H9 (cell line): ENCODE measurements around the gene GNPTAB. TPM values are rescaled to one million over a fixed set of nuclear protein-coding genes. Genes with fewer than 3 reads are reported as not detected.

Experiments
- DNase-seq: peaks from one replicate; pipeline ENCODE4 v3.0.0-alpha.2; 2017
- H2AFZ ChIP-seq: one replicate; pipeline ENCODE4 v1.6.1; 2013; ENCODE audit warnings: mild to moderate bottlenecking, low read length, control low read depth, moderate library complexity
- H2AK5ac ChIP-seq: 2 replicates; pipeline ENCODE4 v1.6.1; 2013; ENCODE audit warnings: low read length, control low read depth, mixed read lengths; ENCODE audit not compliant: insufficient read length
- H2BK120ac ChIP-seq: one replicate; pipeline ENCODE4 v1.6.1; 2013; ENCODE audit warnings: low read depth, mild to moderate bottlenecking, low read length, control low read depth, inconsistent platforms; ENCODE audit not compliant: poor library complexity, severe bottlenecking
- H2BK12ac ChIP-seq: 2 replicates; pipeline ENCODE4 v1.6.1; 2013; ENCODE audit warnings: low read length, control low read depth, mixed read lengths, low read depth; ENCODE audit not compliant: insufficient read length
- H2BK15ac ChIP-seq: 2 replicates; pipeline ENCODE4 v1.6.1; 2013; ENCODE audit warnings: low read depth, low read length, control low read depth
- H2BK20ac ChIP-seq: one replicate; pipeline ENCODE4 v1.6.1; 2013; ENCODE audit warnings: low read depth, mild to moderate bottlenecking, low read length, control low read depth, inconsistent platforms; ENCODE audit not compliant: poor library complexity, severe bottlenecking
- H2BK5ac ChIP-seq: 2 replicates; pipeline ENCODE4 v1.6.1; 2013; ENCODE audit warnings: low read length, control low read depth, mixed read lengths; ENCODE audit not compliant: insufficient read length
- H3K14ac ChIP-seq: 2 replicates; pipeline ENCODE4 v1.6.1; 2013; ENCODE audit warnings: low read length, control low read depth; ENCODE audit not compliant: insufficient read depth
- H3K18ac ChIP-seq: 2 replicates; pipeline ENCODE4 v1.6.1; 2013; ENCODE audit warnings: low read depth, mild to moderate bottlenecking, mixed read lengths, low read length, control low read depth; ENCODE audit not compliant: insufficient read length
- H3K23ac ChIP-seq: 2 replicates; pipeline ENCODE4 v1.6.1; 2013; ENCODE audit warnings: low read length, control low read depth, mixed read lengths, low read depth; ENCODE audit not compliant: insufficient read length
- H3K23me2 ChIP-seq: 2 replicates; pipeline ENCODE4 v1.6.1; 2013; ENCODE audit warnings: low read depth, mild to moderate bottlenecking, mixed read lengths, low read length, control low read depth; ENCODE audit not compliant: insufficient read length, poor library complexity, severe bottlenecking
- H3K27ac ChIP-seq: 2 replicates; pipeline ENCODE4 v1.5.1; 2013; ENCODE audit warnings: low read length, control low read depth, mixed read lengths, low read depth; ENCODE audit not compliant: insufficient read length
- H3K27me3 ChIP-seq: 2 replicates; pipeline ENCODE4 v1.6.1; 2013; ENCODE audit warnings: low read length, control low read depth, inconsistent platforms; ENCODE audit not compliant: insufficient read depth
- H3K4ac ChIP-seq: 2 replicates; pipeline ENCODE4 v1.6.1; 2013; ENCODE audit warnings: low read depth, mild to moderate bottlenecking, control low read depth, inconsistent platforms, low read length, moderate library complexity
- H3K4me1 ChIP-seq: 2 replicates; pipeline ENCODE4 v1.6.1; 2013; ENCODE audit warnings: low read length, control low read depth, inconsistent platforms; ENCODE audit not compliant: insufficient read depth
- H3K4me2 ChIP-seq: 2 replicates; pipeline ENCODE4 v1.6.1; 2013; ENCODE audit warnings: low read length, control low read depth, mixed read lengths; ENCODE audit not compliant: insufficient read length, insufficient read depth
- H3K56ac ChIP-seq: 2 replicates; pipeline ENCODE4 v1.6.1; 2013; ENCODE audit warnings: low read depth, mild to moderate bottlenecking, mixed read lengths, low read length, control low read depth; ENCODE audit not compliant: insufficient read length
- H3K79me1 ChIP-seq: 2 replicates; pipeline ENCODE4 v1.6.1; 2013; ENCODE audit warnings: low read depth, mild to moderate bottlenecking, moderate library complexity, low read length, control low read depth, inconsistent platforms; ENCODE audit not compliant: insufficient read depth, poor library complexity, severe bottlenecking
- H3K79me2 ChIP-seq: 2 replicates; pipeline ENCODE4 v1.6.1; 2013; ENCODE audit warnings: low read length, control low read depth, inconsistent platforms; ENCODE audit not compliant: insufficient read depth
- H3K9ac ChIP-seq: 2 replicates; pipeline ENCODE4 v1.6.1; 2013; ENCODE audit warnings: low read length, control low read depth, mixed read lengths; ENCODE audit not compliant: insufficient read length; ENCODE audit errors: extremely low read depth
- H3K9me3 ChIP-seq: one replicate; pipeline ENCODE4 v1.6.1; 2013; ENCODE audit warnings: low read depth, low read length, inconsistent platforms; ENCODE audit not compliant: control insufficient read depth
- H3T11ph ChIP-seq: one replicate; pipeline ENCODE4 v1.6.1; 2013; ENCODE audit warnings: mild to moderate bottlenecking, low read length, control low read depth, inconsistent platforms
- H4K20me1 ChIP-seq: one replicate; pipeline ENCODE4 v1.6.1; 2013; ENCODE audit not compliant: control insufficient read depth, insufficient read length, insufficient read depth
- H4K5ac ChIP-seq: 2 replicates; pipeline ENCODE4 v1.6.1; 2013; ENCODE audit warnings: low read depth, mild to moderate bottlenecking, mixed read lengths, low read length, control low read depth; ENCODE audit not compliant: insufficient read length
- H4K8ac ChIP-seq: replicated peaks from 2 replicates; pipeline ENCODE4 v1.6.1; 2013; ENCODE audit warnings: low read length, control low read depth, mixed read lengths, low read depth; ENCODE audit not compliant: insufficient read length
- H4K91ac ChIP-seq: 2 replicates; pipeline ENCODE4 v1.6.1; 2013; ENCODE audit warnings: low read depth, mild to moderate bottlenecking, moderate library complexity, mixed read lengths, low read length, control low read depth; ENCODE audit not compliant: insufficient read length
- H3K27ac Mint-ChIP-seq, 3 experiments: 2 replicates in 2 of 3; 3 replicates in 1 of 3; pipeline ENCODE4 v1.8.0; 2020 to 2021; ENCODE audit warnings: mixed read lengths in 3 of 3, mild to moderate bottlenecking in 1 of 3, moderate library complexity in 1 of 3
- H3K27me3 Mint-ChIP-seq: 2 replicates; pipeline ENCODE4 v1.8.0; 2021; ENCODE audit warnings: low read depth, mild to moderate bottlenecking, moderate library complexity, mixed read lengths
- H3K36me3 Mint-ChIP-seq, 3 experiments: 2 replicates in 2 of 3; 3 replicates in 1 of 3; pipeline ENCODE4 v1.8.0; 2020 to 2021; ENCODE audit warnings: low read depth in 3 of 3, mixed read lengths in 3 of 3; ENCODE audit not compliant: insufficient read depth in 1 of 3
- H3K4me1 Mint-ChIP-seq, 2 experiments: 2 replicates each; pipeline ENCODE4 v1.8.0; 2020; ENCODE audit warnings: mixed read lengths in 2 of 2
- H3K4me3 Mint-ChIP-seq, 2 experiments: 2 replicates in 1 of 2; 3 replicates in 1 of 2; pipeline ENCODE4 v1.8.0; 2020 to 2021; ENCODE audit warnings: mild to moderate bottlenecking in 2 of 2, mixed read lengths in 2 of 2, moderate library complexity in 1 of 2
- H3K9me3 Mint-ChIP-seq, 2 experiments: 2 replicates in 1 of 2; 3 replicates in 1 of 2; pipeline ENCODE4 v1.8.0; 2020; ENCODE audit warnings: mild to moderate bottlenecking in 2 of 2, mixed read lengths in 2 of 2, moderate library complexity in 1 of 2
- total RNA-seq: library from RNA; stranded (reverse); gene quantifications from 2 replicates; pipeline ENCODE4 v1.2.1, GENCODE V29; 2021
- TF ChIP-seq, protein P1 (sequence below): fragments of 200-600 bp; sonication (generic); conservative IDR thresholded peaks from 3 replicates; pipeline ENCODE4 v1.8.0; 2021; ENCODE audit warnings: antibody characterized with exemption, mild to moderate bottlenecking

GNPTAB gene
- total RNA-seq, 1 experiment from 2014 or later, result 44.3 TPM

DNA sequence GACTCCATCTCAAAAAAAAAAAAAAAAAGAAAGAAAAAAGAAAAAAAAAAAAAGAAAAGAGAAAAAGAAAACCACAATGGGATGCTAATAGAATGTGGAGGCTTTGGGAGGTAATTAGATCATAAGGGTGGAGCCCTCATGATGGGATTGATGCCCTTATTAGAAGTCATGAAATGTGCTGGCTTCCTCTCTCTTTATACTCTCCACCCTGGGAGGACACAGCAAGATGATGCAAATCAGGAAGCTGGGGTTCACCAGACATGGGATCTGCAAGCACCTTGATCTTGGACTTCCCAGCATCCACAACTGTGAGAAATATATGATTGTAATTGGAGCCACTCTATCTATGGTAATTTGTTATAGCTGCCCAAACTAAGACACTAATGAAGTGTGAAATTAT lies 33.2 kb upstream of the GNPTAB start:
- peaks cover 5% of the 10 kb centered on the region; the same call in 1 of the 2 replicates for H3K27me3 Mint-ChIP-seq
- H3K9me3 ChIP-seq, result no peaks in the 10 kb centered on the region
- no peak overlapping the region for H2AK5ac ChIP-seq

More for the DNA sequence above, 33.2 kb upstream of the GNPTAB start:
- Histone ChIP-seq H3K27me3 (no peaks in the 10 kb centered on the region), H2BK5ac (no peak overlapping the region), H3T11ph (no peak overlapping the region), H3K18ac (no peak overlapping the region), H3K79me2 (no peaks in the 10 kb centered on the region), H4K91ac (no peak overlapping the region), H3K23me2 (no peaks in the 10 kb centered on the region), H4K5ac (no peak overlapping the region), H4K8ac (no peak overlapping the region), H2BK120ac (no peak overlapping the region), H2BK15ac (no peak overlapping the region), H3K23ac (no peak overlapping the region), H3K14ac (no peak overlapping the region), H2BK12ac (no peak overlapping the region), H2BK20ac (no peak overlapping the region), H4K20me1 (no peaks in the 10 kb centered on the region), H3K9ac (no peak overlapping the region), H3K27ac (no peak overlapping the region), H3K4me2 (no peak overlapping the region), H2AFZ (no peak overlapping the region), H3K4me1 (no peaks in the 10 kb centered on the region; the same call in 1 of the 2 replicates), H3K79me1 (no peaks in the 10 kb centered on the region), H3K56ac (no peak overlapping the region), H3K4ac (no peak overlapping the region)
- H3K36me3 Mint-ChIP-seq, result peaks cover 0 to 6% (median 2%) of the 10 kb centered on the region in 3 experiments; a peak in 2 of 7 replicates
- H3K27ac Mint-ChIP-seq, result no peak overlapping the region; a peak in 1 of 7 replicates
- H3K9me3 Mint-ChIP-seq, result peaks cover 8 to 10% of the 10 kb centered on the region in 2 experiments; a peak in 4 of 5 replicates
- peaks cover 3 to 5% of the 10 kb centered on the region in 2 experiments; a peak in 2 of 4 replicates for H3K4me1 Mint-ChIP-seq
- TF ChIP-seq, protein P1, sequence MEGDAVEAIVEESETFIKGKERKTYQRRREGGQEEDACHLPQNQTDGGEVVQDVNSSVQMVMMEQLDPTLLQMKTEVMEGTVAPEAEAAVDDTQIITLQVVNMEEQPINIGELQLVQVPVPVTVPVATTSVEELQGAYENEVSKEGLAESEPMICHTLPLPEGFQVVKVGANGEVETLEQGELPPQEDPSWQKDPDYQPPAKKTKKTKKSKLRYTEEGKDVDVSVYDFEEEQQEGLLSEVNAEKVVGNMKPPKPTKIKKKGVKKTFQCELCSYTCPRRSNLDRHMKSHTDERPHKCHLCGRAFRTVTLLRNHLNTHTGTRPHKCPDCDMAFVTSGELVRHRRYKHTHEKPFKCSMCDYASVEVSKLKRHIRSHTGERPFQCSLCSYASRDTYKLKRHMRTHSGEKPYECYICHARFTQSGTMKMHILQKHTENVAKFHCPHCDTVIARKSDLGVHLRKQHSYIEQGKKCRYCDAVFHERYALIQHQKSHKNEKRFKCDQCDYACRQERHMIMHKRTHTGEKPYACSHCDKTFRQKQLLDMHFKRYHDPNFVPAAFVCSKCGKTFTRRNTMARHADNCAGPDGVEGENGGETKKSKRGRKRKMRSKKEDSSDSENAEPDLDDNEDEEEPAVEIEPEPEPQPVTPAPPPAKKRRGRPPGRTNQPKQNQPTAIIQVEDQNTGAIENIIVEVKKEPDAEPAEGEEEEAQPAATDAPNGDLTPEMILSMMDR, result no peak
- no peak for DNase-seq
- H3K4me3 Mint-ChIP-seq, result no peak overlapping the region
